ENCODE results near the gene UCN2.

UCN2 gene, protein sequence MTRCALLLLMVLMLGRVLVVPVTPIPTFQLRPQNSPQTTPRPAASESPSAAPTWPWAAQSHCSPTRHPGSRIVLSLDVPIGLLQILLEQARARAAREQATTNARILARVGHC

DNA sequence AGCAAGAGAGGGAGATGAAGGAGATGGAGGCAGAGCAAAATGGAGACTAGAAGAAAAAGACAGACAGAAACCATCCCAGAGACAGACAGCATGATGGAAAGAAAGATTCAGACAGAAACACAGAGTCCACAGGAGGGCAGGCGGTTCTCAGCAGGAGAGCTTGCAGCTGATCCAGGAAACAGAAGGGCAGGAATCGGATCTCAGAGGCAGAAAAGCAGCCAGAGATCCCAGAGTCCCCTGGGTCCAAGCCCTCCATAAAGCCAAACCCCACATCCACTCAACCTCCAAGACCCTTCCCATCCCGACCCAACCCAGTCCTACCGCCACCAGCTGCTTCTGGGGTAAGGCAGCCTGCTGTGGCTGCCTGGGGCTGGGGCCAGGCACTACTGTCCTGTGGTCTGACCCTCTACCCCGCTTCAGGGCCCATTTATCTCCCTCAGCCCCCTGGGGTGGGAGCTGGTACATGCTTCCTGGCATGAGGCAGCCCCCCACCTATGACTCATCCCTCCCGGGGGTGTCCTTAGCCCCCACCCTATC is at the start of gene UCN2:
Gene UCN2 (minus strand): TSS at position 400 of the 537 bp plus-strand sequence. CDS start 657 bp downstream, outside the sequence.
- DNase-seq (ENCODE audit: low spot score), result no peak

DNA sequence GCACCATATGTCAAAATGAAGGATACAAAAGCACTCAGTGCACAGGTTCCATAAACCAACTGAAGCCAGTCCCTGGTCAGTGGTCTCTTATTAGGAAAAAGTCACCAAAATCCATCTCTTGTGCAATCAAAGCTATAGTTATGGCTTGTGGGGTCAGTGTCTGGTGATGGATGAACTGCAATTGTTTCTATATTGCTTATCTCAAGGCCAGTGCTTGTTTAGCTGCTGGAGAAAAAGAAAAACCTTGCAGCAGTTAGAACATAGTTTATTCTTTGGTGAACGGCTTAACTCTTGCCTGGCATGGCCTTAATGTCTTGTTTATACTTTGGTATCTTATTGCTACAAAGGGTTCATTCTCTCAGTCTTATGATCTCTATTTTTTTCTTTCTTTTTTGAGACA is 48.7 kb upstream of the UCN2 start:
- DNase-seq (ENCODE audit: low spot score), result no peak

DNA sequence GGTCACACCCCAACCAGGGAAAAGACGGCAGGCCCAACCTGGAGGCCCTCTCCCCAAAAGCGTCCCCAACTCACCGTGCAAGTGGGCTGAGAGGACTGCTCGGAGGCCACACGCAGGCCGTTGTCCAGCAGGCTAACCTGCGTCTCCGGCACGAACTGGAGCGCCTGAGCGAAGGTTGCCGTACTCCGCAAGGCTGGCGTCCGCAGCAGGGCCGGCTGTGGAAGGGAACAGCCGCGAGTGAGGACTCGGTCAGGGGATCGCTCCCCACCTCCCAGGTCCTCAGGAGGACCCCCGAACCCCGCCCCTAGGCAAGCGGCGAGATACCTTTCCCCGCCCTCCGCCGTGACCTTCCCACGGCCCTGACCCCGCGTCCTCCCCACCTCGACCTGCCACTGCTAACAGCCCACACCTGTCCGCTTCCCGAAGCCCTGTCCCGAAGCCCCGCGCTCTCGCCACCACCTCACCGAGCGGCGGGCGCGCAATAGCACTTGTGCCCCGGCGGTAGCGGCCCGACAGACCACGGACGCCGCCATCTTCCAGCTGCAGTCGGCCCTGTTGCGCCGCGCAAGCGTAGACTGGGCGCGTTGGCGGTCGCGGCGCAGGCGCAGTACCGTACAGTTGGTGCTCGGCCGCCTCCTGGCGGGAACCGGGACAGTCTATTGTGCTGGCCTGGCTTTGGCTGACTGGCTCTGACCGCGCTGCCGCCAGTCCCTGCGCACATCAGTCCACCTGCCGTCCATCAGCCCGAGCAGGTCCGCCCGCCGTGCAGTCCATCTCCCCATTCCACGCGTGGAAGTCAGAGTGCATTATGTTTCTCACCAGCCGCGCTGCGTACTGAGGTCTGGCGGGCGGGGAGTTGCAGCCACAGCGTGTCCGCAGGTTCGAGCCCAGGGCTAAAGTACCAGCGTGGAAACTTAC is 45.8 kb upstream of the UCN2 start, which contains the start of gene UQCRC1:
Gene UQCRC1 (minus strand): TSS at position 559 of the 918 bp plus-strand sequence. CDS start 26 bp downstream, at position 533.
- DNase-seq (ENCODE audit: low spot score), result peak; percentile 96

DNA sequence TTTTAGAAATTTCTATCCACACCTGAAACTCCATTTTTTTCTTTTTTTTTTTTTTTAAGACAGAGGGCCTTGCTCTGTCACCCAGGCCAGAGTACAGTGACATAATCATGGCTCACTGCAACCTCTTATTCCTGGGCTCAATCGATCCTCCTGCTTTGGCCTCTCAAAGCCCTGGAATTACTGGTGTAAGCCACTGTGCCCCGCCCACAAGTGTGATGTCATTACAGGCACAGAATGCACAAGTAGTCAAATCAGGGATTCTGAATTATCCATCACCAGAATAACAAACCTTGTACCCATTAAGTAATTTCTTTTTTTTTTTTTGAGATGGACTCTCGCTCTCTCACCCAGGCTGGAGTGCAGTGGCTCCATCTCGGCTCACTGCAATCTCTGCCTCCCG is 43.9 kb upstream of the UCN2 start:
- DNase-seq (ENCODE audit: low spot score), result no peak

DNA sequence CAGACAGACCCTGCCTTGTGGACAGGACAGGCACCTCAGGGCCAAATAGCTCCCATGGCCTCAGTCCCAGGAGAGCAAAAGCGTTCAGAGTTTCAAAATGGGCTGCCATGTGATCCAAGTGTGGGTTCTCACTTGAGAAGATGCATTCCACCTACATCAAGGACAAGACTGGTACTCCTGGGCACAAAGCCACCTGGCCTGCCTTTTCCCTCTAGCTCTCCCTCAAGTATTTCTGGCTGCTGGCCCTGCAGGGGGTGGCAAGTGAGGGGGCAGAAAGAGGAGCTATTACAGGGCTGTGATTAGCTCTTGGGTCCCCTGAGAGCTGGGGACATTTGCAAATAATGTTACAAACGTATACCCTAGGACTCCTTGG is 38.0 kb upstream of the UCN2 start:
- no peak for DNase-seq (ENCODE audit: low spot score)

DNA sequence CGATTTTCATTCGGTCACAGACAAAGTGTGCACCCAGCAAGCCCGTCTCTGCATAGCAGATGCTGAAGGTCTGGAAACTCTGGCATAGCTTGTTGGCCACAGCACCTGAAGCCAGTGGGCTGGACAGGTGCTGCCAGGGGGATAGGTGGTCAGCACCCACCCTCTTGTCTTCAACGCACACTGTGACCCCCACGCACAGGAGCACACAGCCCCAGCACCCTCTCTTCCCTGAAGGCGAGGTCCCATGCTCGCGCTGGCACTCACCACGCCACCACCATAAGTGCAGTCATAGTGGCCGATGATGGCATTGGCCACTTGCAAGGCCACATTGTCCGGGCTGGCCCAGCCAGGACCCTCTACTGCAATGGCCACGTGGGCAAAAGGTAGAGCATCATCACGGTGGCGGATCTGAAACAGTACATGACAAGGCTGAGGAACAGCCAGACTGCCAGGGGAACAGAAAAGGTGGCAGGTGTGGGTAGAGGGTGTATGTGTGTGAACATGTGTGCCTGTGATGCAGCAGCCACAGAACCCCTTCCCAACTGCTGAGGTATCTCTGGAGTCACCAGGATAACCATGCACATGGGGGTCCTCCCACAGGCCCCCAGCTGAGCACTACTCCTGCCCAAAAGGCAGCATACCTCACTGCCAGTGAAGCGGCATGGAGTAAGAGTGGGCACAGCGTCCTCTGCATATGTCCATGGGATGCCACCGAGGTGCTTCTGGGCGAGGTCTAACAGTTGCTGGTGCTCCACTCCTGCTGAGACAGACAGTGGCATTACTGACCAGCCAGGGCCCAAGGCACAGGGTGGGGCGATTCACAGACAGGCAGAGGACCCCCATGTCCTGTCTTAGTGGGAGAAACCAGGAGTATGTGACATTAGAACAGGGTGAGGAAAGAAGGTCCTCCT is 37.4 kb upstream of the UCN2 start:
- DNase-seq (ENCODE audit: low spot score), result no peak

DNA sequence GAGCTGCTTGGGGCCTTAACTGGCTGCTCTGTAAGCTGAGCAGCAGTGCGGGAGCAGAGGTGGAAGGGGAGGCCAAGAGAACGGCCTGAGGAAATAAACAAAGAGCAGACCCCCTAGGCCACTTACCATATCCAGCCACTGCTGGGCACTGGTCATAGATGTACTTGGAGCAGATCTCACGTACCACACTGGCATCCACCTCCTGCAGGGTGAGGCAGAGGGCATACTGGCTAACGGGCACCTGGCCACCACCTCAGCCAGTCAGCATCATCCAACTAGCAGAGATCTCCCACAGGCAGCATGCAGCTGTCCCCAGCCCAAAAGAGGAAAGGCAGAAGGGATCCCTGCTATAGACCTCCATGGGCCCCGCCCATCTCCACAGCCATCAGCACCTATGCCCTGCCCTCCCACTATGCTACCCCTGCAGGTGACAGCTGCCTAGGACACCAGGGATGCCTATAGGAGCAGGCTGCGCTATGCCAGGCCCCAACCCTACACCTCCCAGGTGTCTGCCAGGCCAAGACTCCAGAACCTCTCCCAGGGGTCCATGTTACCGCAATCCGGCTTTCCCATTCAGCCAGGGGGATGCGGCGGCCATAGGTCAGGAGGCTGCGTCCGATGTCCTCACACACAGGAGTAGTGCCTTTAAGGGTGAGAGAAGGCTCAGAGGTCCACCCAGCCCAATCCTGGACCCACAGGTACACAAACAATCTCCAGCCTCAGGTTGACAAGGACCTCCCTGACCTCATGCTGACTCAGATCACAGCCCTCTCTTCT is 36.1 kb upstream of the UCN2 start:
- DNase-seq (ENCODE audit: low spot score), result no peak

DNA sequence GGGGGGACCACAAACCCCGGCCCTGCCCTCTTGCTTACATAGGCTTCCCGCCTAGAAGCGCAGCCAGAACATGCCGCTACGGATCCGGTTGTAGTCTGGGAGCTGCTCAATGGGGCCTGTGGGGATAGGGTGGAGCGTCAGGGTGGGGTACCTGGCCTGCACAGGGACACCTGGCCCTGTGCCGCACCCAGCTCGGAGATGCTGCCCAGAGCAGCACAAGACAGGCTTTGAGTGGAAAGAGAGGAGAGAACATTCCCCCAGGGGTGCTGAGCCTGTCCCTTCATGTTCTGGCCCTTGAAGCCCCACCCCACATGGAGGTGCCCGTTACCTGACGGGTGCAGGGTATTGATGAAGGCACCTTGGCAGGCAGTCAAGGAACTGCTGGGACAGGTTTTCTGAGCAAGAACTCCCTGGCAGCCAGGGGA is 35.5 kb upstream of the UCN2 start:
- DNase-seq (ENCODE audit: low spot score), result no peak

DNA sequence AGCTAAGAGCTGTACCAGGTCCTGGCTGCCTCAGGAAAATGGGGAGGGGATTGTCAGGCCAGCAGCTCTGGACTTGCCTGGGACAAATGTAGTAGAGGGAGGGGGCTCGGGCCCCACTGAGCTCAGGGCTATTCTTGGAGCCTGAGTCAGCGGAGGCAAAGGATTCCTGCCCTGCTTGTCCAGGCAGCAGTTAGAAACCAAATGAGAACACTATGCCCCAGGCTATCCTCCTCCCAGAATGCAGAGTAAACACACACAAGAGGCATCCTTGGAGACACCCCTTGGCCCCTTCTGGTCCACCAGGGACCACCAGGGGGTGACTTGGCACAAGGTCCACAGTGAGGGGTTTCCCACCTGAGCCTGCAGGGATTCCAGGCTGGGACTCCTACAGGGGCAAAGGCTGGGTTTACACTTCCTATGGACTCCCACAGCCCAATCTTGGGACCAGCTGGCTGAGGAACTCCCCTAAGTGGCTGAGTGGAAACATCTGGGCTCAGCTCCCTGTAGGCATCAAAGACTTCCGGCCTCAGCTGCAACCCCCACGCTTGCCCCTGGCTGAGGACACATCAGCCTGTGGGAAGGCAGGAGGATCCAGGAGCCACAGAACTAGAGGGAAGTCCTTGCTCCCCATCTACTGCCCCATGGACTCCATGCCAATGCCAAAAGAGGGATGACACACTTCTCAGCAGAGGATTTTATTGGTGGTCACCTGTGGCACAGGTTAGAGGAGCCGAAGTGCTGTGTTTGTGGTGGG is 34.9 kb upstream of the UCN2 start:
- no peak for DNase-seq (ENCODE audit: low spot score)

DNA sequence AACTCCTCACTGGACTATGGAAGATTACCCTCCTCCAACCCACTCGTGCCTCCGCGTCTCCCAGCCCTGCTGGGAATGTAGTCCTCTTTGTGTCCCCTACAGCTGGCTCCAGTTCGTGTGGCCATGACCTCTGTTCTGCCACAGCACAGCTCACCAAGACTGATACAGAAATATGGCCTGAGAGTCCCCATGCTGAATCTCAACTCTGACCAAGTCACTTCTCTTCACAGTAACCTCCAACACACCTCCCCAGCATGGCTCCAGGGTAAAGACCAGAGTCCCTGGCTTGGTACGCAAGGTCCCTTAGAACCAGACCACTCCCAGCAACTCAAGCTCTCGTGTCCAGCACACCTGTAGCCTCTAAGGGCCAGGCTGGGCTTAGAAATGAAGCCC is 33.8 kb upstream of the UCN2 start:
- DNase-seq (ENCODE audit: low spot score), result no peak

DNA sequence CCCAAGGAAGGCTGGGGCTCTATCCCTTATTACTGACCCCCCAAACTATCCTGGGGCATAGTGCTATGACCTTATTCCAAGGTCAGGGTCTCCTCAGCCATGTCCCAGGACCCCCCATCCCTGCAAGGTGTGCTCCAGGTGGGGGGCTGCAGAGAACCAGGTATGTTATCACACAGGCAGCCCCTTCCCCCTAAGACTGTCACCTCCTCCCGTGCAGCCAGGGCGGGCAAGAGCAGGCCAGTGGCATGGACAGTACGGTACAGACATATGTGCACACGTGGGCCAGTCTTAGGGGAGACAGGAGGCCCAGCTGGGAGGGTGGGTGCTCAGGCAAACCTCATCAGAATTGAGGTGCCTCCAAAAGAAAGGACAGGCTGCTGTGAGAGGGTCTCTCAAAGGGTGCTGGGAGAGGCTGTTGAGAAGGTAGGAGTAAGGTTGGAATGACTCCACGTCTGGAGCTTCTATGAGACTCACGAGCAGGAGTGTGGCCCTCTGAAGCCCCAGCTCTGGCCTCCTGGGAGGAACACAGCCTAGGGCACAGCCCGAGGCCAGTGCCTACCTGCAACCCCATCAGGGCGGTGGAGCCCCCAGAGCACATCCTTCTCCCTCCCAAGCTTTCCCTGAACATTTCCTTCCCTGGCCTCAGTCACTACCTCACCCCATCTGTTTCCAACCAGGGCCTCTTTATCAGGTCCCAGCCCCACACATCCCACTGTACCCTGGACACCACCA is 33.3 kb upstream of the UCN2 start:
- no peak for DNase-seq (ENCODE audit: low spot score)

DNA sequence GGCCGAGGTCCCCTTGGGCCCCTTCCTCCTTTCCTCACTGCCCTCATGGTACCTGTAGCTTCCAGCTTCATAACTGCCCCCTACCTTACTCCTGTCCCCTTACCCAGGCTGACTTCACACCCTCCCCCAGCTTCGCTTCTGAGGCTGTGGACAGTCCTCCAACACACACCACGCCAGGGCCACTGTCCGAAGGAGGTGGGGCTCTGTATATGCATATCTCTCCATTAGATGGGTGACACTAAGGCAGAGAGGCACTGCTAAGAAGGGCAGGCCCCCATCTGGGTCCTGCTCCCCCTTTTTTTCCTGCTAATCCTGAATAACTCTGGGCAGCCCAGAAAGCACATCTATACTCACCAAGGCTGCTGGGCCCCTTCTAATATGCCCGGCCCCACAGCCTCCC is 32.6 kb upstream of the UCN2 start:
- DNase-seq (ENCODE audit: low spot score), result no peak

DNA sequence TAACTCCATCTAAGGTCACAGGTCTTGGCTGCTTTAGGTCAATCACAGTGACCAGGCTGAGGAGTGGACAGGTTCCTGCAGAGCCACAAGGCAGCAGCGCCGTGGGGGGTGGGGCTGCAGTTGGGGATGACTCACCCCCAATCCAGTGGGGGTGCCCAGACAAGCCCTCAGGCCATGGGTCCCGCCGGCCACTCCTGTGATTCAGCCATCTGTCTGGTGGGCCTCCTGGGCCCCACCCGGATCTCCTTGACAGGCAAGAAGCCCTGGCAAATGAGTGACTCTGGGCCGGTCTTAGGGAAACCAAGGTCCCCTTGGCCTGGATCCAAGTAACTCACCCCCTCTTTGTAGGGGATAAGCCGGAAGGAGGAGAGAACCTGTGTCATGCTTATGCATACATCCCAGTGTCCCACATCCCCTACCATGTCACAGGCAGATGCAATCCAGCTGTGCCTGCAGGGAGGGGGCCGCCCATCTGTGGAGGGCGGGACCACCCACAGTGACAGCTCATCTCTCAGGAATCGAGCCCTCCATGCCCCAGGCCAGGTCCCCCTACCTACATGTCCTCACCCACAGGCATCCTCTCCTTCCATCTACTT is 32.0 kb upstream of the UCN2 start:
- no peak for DNase-seq (ENCODE audit: low spot score)

DNA sequence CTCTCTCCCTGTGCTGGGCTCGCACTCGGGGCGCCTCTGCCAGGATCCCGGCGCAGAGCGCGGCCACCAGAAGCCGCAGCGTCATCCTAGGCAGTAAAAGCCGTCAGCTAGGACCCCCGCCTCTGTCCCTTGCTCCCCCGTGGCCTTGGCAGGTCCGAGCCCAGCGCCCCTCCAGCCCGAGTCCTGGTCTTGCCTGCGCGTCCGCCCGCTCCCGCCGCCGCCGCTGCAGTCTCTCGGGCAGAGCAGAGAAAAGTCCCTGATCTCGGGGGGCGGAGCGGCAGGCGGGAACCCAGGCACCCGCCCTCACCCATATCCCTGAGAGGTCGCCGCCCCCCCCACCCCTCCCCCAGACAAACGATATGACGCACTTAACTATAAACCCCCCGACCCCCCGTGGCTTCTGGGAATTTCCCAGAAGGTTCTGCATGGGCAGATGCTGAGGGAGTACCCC is 31.5 kb upstream of the UCN2 start, which contains the start of gene COL7A1:
Gene COL7A1 (minus strand): TSS at position 255 of the 451 bp plus-strand sequence. CDS start 170 bp downstream, at position 85.
- no peak for DNase-seq (ENCODE audit: low spot score)

DNA sequence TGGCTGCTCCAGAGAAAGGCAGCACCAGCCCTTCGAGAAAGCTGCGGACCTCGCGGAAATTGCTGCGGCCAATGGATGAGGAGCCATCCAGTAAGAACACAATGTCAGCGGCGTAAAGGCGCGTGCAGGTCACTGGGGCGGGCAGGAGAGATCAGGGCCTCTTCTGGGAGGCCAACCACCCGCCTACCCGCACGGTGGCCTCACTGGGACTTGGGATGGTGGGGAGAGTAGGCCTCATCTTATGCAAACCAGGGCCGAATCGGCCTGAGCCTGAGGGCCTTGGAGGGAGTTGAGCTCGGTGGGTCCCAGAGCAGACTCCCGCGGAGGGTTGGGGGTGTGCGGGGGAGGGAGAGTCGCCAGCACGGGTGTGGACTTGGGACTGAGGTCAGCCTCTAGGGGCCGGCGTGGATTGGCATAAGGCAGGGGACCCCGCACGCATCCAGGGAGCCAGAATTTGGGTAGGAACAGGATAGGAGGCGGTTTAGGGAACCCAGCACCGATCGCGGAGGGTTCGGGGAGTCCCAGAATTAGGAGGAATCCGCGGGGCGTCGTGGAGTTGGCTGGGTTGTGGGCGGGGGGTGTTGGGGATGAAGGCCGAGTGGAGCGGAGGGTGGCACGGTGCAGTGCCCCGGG is 31.0 kb upstream of the UCN2 start:
- no peak for DNase-seq (ENCODE audit: low spot score)

DNA sequence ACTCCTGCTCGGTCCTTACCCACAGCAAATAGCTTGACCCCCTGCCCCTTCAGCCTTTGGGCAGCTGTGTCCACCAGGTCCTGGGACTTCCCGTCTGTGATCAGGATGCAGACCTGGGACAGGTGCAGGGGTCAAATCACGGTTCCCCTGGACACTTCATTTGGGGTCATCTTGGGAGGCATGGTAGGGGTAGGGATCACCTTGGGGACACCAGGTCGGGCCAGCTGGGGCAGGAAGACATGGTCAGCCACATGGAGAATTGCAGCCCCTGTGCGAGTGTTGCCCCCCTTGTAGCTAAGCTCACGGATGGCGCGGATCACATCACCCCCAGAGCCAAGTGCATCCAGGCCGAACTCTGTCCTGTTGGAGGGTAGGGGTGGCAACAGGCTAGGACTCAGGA is 29.8 kb upstream of the UCN2 start:
- no peak for DNase-seq (ENCODE audit: low spot score)

DNA sequence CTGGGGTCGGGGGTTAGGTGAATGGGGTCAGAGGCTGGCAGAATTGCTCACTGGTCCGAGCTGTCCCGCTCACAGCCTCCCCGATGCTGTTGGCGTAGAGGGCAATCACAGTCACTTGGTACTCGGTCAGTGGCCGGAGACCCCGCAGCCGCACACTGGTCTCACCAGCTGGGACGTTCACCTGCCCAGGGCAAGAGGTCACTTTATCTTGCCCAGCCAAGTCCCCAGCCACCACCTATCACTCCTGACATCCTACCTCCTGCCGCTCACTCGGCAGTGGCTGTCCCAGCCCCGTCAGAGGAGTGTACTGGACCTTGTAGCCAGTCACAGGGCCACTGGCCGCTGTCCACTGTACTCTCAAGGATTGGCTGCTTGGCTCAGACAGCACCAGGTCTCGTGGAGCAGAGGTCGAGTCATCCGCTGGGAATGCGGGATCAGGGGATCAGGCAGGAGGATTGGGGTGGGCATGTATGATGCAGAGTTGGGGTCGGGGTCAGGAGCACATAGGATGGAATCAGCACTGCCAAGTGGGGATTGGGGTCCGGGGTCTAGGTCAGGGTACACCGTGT is 29.0 kb upstream of the UCN2 start:
- DNase-seq (ENCODE audit: low spot score), result no peak

DNA sequence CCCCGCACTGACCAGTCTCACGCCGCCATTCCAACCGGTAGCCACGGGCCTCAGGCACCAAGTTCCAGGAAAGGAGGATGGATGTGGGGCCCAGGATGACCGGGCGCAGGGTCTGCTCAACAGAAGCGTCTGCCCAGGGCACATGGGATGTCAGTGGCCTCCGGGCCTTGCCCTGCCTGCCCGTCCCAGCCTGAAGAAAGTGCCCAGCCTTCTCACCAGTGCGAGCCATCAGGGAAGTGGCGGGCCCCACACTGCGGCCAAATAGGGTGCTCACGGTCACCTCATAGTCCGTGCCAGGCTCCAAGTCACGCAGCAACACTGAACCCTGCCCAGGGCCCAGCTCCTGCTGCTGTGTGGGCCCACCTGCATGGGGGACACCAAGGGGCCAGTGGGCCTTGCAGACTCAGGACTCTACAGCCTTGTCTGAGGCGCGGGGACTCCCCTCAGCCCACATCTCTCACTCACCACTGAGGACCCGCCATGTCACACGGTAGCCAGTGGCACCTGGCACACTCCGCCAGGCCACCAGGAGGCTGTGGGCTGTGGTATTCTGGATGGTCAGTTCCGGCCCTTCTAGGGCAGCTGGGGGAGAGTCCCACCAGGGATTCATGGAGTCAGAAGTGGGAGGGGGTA is 28.4 kb upstream of the UCN2 start:
- no peak for DNase-seq (ENCODE audit: low spot score)
